HPDE6-E6E7 (cell line): ENCODE results near the gene KLHDC7B.

Experiments
- DNase-seq: peaks from one replicate; pipeline ENCODE4 v3.0.0; 2011; ENCODE audit warnings: missing footprints; ENCODE audit errors: extremely low spot score

The KLHDC7B gene

GRCh38 chr22:50545522-50546325 is at the start of gene KLHDC7B:
Gene KLHDC7B (plus strand): TSS chr22:50545899. CDS start chr22:50546244, 345 bp downstream.
- no peak for DNase-seq

- DNase-seq, result no peak
These were observed 48.6 kb upstream of the KLHDC7B start for GRCh38 chr22:50497093-50497492.

GRCh38 chr22:50498322-50498890 is 47.3 kb upstream of the KLHDC7B start:
- no peak for DNase-seq

GRCh38 chr22:50500452-50500851 is 45.2 kb upstream of the KLHDC7B start:
- no peak for DNase-seq

- DNase-seq, result no peak
These were observed 43.6 kb upstream of the KLHDC7B start for GRCh38 chr22:50502096-50502495.

- DNase-seq, result no peak
These were observed 42.8 kb upstream of the KLHDC7B start for GRCh38 chr22:50502628-50503474.

- no peak for DNase-seq
These were observed 42.1 kb upstream of the KLHDC7B start for GRCh38 chr22:50503475-50504145.

GRCh38 chr22:50504369-50505211 is 41.1 kb upstream of the KLHDC7B start:
- no peak for DNase-seq

- DNase-seq, result no peak
These were observed 40.4 kb upstream of the KLHDC7B start for GRCh38 chr22:50505276-50505775.

- no peak for DNase-seq
These were observed 39.7 kb upstream of the KLHDC7B start for GRCh38 chr22:50505776-50506610.

GRCh38 chr22:50506611-50507420 is 38.9 kb upstream of the KLHDC7B start:
- DNase-seq, result no peak

GRCh38 chr22:50507421-50507990 is 38.2 kb upstream of the KLHDC7B start, which contains the start of gene LMF2:
Gene LMF2 (minus strand): TSS chr22:50507702. CDS start chr22:50507675, 27 bp downstream.
- no peak for DNase-seq

GRCh38 chr22:50507991-50508884 is 37.5 kb upstream of the KLHDC7B start, which contains the start of gene NCAPH2:
Gene NCAPH2 (plus strand): TSS chr22:50508224. CDS start chr22:50508338, 114 bp downstream.
- peak; percentile 93 for DNase-seq

GRCh38 chr22:50508897-50509296 is 36.8 kb upstream of the KLHDC7B start:
- DNase-seq, result no peak

GRCh38 chr22:50513175-50513574 is 32.5 kb upstream of the KLHDC7B start:
- DNase-seq, result no peak

- DNase-seq, result no peak
These were observed 29.6 kb upstream of the KLHDC7B start for GRCh38 chr22:50516068-50516467.

GRCh38 chr22:50516891-50517290 is 28.8 kb upstream of the KLHDC7B start:
- no peak for DNase-seq
